ENCODE measurements around the gene TH. TPM values are rescaled to one million over a fixed set of nuclear protein-coding genes. Genes with fewer than 3 reads are reported as not detected.

Gene TH
- total and polyA plus RNA-seq, 2 of the 4 experiments (the other 2 are of a cell fraction), result 0.10 TPM; not detected in 1

DNA sequence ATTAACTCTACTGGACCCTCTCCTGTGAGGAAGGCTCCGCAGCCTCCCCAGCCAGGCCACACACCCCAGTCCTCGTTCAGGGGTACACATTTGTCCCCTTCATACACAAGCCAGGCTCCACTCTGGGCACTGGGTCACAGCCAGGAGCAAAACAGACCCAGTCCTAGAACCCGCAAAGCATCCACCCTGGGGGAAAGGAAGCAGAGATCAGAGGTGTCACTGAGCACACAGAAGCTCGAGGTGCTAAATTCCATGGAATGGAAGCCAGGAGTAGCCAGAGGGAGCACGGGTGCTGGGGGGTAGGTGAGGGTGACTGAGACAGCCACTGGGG lies 43.6 kb upstream of the TH start:
- no TSS peak for BruUV-seq (replicated peaks)
- H4K8ac ChIP-seq (ENCODE audit: low read depth in 2 of 2, low read length in 2 of 2), result no peak overlapping the region
- H2AK5ac ChIP-seq (ENCODE audit: low read depth, low read length), result no peak overlapping the region
- H2AFZ ChIP-seq (replicated peaks; ENCODE audit: low read length, poor library complexity), result no peak overlapping the region
- no peak for ATAC-seq (ENCODE audit: low read depth)
- no peak overlapping the region for H3K56ac ChIP-seq (ENCODE audit: extremely low read depth, insufficient read depth, low read length)
- no peak overlapping the region for H4K5ac ChIP-seq (ENCODE audit: low read depth, low read length)
- no peaks in the 10 kb centered on the region for H3K36me3 ChIP-seq (ENCODE audit: control insufficient read depth, insufficient read depth, low read length)
- ChIA-PET POLR2A (ENCODE audit: unreplicated experiment) (no interaction called here), CTCF (no interaction called here)
- H3K4me1 ChIP-seq (ENCODE audit: control insufficient read depth, insufficient read depth, low read length), result no peaks in the 10 kb centered on the region
- dilution Hi-C loops (cut with HindIII; ENCODE audit: low sequenced_read_pairs, unreplicated experiment) (no loop called here), in situ Hi-C loops (cut with MboI; ENCODE audit: low sequenced_read_pairs) (no loop called here), intact Hi-C loops (cut with micrococcal nuclease) (no loop called here)
- no peak overlapping the region for H3K23ac ChIP-seq (ENCODE audit: low read depth, low read length)
- DNase-seq, result no peak
- no peak overlapping the region for H3K4me2 ChIP-seq (ENCODE audit: low read depth, low read length)
- H3K14ac ChIP-seq (replicated peaks; ENCODE audit: low read depth, low read length), result no peak overlapping the region
- TF ChIP-seq CHD1 (IDR thresholded peaks at IDR 0.05; ENCODE audit: low read depth, low read length) (no peak), NFE2L2 (IDR thresholded peaks at IDR 0.05; ENCODE audit: low read depth, low read length) (no peak), SMC3 (IDR thresholded peaks at IDR 0.05; ENCODE audit: low read depth, low read length) (no peak), MAZ (IDR thresholded peaks at IDR 0.05; ENCODE audit: borderline replicate concordance, low read depth, low read length) (no peak), BHLHE40 (IDR thresholded peaks at IDR 0.05; ENCODE audit: low read depth, low read length) (no peak), MXI1 (IDR thresholded peaks at IDR 0.05; ENCODE audit: borderline replicate concordance, low read depth, low read length) (no peak), POLR2A (IDR thresholded peaks at IDR 0.05; ENCODE audit: low read depth, low read length) (no peak), MAFK (IDR thresholded peaks at IDR 0.05; ENCODE audit: low read depth, low read length) (no peak), RFX5 (IDR thresholded peaks at IDR 0.05; ENCODE audit: low read depth, low read length) (no peak), RCOR1 (IDR thresholded peaks at IDR 0.05; ENCODE audit: insufficient replicate concordance, low read length) (no peak), FOS (IDR thresholded peaks at IDR 0.05; ENCODE audit: low read depth, low read length) (no peak)
- TF ChIP-seq, protein P1, sequence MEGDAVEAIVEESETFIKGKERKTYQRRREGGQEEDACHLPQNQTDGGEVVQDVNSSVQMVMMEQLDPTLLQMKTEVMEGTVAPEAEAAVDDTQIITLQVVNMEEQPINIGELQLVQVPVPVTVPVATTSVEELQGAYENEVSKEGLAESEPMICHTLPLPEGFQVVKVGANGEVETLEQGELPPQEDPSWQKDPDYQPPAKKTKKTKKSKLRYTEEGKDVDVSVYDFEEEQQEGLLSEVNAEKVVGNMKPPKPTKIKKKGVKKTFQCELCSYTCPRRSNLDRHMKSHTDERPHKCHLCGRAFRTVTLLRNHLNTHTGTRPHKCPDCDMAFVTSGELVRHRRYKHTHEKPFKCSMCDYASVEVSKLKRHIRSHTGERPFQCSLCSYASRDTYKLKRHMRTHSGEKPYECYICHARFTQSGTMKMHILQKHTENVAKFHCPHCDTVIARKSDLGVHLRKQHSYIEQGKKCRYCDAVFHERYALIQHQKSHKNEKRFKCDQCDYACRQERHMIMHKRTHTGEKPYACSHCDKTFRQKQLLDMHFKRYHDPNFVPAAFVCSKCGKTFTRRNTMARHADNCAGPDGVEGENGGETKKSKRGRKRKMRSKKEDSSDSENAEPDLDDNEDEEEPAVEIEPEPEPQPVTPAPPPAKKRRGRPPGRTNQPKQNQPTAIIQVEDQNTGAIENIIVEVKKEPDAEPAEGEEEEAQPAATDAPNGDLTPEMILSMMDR (conservative IDR thresholded peaks at IDR 0.05; ENCODE audit: low read depth, low read length), result no peak
- TF ChIP-seq, protein P2, sequence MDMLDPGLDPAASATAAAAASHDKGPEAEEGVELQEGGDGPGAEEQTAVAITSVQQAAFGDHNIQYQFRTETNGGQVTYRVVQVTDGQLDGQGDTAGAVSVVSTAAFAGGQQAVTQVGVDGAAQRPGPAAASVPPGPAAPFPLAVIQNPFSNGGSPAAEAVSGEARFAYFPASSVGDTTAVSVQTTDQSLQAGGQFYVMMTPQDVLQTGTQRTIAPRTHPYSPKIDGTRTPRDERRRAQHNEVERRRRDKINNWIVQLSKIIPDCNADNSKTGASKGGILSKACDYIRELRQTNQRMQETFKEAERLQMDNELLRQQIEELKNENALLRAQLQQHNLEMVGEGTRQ (IDR thresholded peaks at IDR 0.05; ENCODE audit: low read depth, low read length), result no peak
- TF ChIP-seq, protein P3, sequence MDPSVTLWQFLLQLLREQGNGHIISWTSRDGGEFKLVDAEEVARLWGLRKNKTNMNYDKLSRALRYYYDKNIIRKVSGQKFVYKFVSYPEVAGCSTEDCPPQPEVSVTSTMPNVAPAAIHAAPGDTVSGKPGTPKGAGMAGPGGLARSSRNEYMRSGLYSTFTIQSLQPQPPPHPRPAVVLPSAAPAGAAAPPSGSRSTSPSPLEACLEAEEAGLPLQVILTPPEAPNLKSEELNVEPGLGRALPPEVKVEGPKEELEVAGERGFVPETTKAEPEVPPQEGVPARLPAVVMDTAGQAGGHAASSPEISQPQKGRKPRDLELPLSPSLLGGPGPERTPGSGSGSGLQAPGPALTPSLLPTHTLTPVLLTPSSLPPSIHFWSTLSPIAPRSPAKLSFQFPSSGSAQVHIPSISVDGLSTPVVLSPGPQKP (IDR thresholded peaks at IDR 0.05; ENCODE audit: borderline replicate concordance, low read depth, low read length), result no peak
- H4K20me1 ChIP-seq (ENCODE audit: insufficient read depth, low read length), result no peaks in the 10 kb centered on the region; the same call in none of the 2 replicates
- no peaks in the 10 kb centered on the region for H3K9me3 ChIP-seq (ENCODE audit: control insufficient read depth, insufficient read depth, low read length)
- H3K79me1 ChIP-seq (ENCODE audit: low read depth in 1 of 2, low read length in 2 of 2), result no peaks in the 10 kb centered on the region
- H2AK9ac ChIP-seq (replicated peaks; ENCODE audit: low read depth, low read length, poor library complexity), result no peak overlapping the region
- no peak overlapping the region for H2BK120ac ChIP-seq (ENCODE audit: low read depth, low read length)
- no peak overlapping the region for H2BK5ac ChIP-seq (ENCODE audit: low read depth, low read length, poor library complexity, severe bottlenecking)
- no peak overlapping the region for H3K27ac ChIP-seq (ENCODE audit: insufficient read depth, low read length)
- H2BK15ac ChIP-seq (ENCODE audit: low read depth, low read length), result no peak overlapping the region
- WGBS, 2 experiments (ENCODE audit: extremely low coverage in 2 of 2, insufficient read length in 1 of 2), result 69% methylated on average over 3 of the region's 5 CpGs; no CpG with 5 or more reads in 1 of the 2 experiments
- H4K91ac ChIP-seq (ENCODE audit: insufficient read depth, low read depth, low read length), result no peak overlapping the region
- H3K4ac ChIP-seq (ENCODE audit: low read depth, low read length), result no peak overlapping the region
- no peak overlapping the region for H3K18ac ChIP-seq (ENCODE audit: low read depth, low read length)
- peaks cover 44% of the 10 kb centered on the region for H3K27me3 ChIP-seq (ENCODE audit: control insufficient read depth, insufficient read depth, low read length)
- no peaks in the 10 kb centered on the region for H3K9me1 ChIP-seq (ENCODE audit: insufficient read depth, low read length)
- H3K9ac ChIP-seq (ENCODE audit: low read depth, low read length), result no peak overlapping the region
- no peak overlapping the region for H3K4me3 ChIP-seq (ENCODE audit: insufficient read depth, low read depth, low read length)
- H2BK20ac ChIP-seq (ENCODE audit: low read depth, low read length), result no peak overlapping the region
